Measurements from ENCODE around the gene ZDHHC6.

ZDHHC6 gene

GRCh38 chr10:112461029-112461887 lies 14.5 kb upstream of the ZDHHC6 start:
- H3K27ac Mint-ChIP-seq: no peak overlapping the region
- DNase-seq: no peak
- no peaks in the 10 kb centered on the region for H3K27me3 Mint-ChIP-seq
- H3K4me3 Mint-ChIP-seq: no peak overlapping the region
- H3K4me1 Mint-ChIP-seq: peaks cover 0 to 6% of the 10 kb centered on the region in 2 donors
- no peak for ATAC-seq (replicated peaks)
- H3K9me3 Mint-ChIP-seq: no peaks in the 10 kb centered on the region
- peaks cover 14 to 25% of the 10 kb centered on the region in 2 donors for H3K36me3 Mint-ChIP-seq

- no peak for DNase-seq
- peaks cover 4 to 11% of the 10 kb centered on the region in 2 donors for H3K4me1 Mint-ChIP-seq
- no peaks in the 10 kb centered on the region for H3K27me3 Mint-ChIP-seq
- no peaks in the 10 kb centered on the region for H3K9me3 Mint-ChIP-seq
- H3K4me3 Mint-ChIP-seq: no peak overlapping the region
- no peak for ATAC-seq (replicated peaks)
- no peak overlapping the region for H3K27ac Mint-ChIP-seq
- peaks cover 12 to 21% of the 10 kb centered on the region in 2 donors for H3K36me3 Mint-ChIP-seq
These were observed 13.7 kb upstream of the ZDHHC6 start for GRCh38 chr10:112460366-112460765.

DNA sequence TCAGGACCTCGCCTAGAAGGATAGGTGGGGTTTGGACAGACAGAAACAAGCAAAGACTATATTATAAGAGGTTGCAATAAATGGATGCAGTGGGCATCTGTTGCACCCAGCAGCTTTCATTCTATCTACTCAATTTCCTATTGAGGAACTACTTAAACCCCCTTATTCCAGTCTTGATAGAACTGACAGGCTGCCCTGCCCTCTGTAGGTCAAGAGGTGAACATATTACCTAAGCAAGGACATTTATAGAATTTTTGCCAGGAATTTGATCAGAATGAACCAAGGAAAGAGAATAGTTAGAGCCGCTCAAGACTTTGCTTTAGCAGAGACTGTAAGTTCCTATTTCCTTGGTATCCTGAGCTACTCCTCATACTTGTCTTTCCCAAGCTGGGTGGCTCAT lies 9.8 kb upstream of the ZDHHC6 start:
- DNase-seq (no peak), ATAC-seq (replicated peaks) (peak in 1 of 2 donors; percentile 27)
- Mint-ChIP-seq H3K27me3 (no peaks in the 10 kb centered on the region), H3K4me1 (peaks cover 5 to 6% of the 10 kb centered on the region in 2 donors), H3K4me3 (no peak overlapping the region), H3K9me3 (no peaks in the 10 kb centered on the region), H3K27ac (no peak overlapping the region), H3K36me3 (peaks cover 0 to 8% of the 10 kb centered on the region in 2 donors)

DNA sequence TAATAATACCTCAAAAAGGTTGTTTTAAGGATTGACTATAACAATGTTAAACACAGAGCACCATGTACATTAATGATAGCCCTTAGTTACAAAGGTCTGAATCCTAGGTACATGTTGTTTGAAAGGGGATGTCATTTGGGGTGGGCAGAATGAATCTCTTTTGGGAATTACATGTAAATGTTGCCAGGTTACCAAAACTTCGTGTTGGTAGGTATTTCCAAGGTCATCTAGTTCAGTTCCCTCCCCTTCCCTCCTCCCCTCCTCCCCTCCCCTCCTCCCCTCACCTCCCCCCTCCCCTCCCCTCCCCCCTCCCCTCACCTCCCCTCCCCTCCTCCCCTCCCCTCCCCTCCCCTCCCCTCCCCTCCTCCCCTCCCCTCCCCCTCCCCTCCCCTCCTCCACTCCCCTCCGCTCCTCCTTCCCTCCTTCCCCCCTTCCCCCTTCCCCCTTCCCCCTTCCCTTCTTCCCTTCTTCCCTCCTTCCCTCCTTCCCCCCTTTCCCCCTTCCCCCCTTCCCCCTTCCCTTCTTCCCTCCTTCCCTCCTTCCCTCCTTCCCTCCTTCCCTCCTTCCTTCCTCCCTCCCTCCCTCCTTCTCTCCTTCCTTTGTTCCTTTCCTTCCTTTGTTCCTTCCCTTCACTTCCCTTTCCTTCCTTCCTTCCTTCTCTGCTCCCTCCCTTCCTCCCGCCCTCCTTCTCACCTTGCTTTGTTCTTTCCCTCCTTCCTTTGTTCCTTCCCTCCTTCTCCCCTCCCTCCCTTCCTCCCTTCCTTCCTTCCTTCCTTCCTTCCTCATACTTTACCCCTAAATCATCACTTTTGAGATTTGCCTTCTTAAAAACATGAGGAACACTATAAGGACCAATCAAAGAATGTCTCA lies 8.4 kb upstream of the ZDHHC6 start:
- Mint-ChIP-seq H3K4me1 (peaks cover 9 to 10% of the 10 kb centered on the region in 2 donors), H3K9me3 (no peaks in the 10 kb centered on the region), H3K27ac (peak overlapping the region; percentile 74), H3K36me3 (peaks cover 2 to 10% of the 10 kb centered on the region in 2 donors), H3K27me3 (no peaks in the 10 kb centered on the region), H3K4me3 (no peak overlapping the region)
- DNase-seq (no peak), ATAC-seq (replicated peaks) (no peak)

DNA sequence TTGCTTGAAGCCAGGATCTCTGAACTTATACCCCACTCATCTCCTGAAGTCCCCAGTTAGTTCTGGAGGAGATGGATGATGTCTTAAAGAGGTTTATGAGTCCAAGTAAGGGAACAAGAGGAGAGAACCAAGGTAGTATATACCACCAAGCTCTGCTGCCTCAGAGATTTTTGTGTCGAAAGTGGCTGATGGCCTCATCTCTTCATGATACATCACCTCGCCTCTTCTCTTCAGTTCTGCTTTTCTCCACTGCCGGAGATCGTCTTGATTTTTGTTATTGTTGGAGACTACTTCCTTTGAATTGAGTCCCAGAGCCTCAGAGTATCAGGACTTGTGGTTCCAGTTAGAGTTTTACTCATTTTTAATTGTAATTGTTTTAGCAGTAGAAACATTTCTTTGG lies 2.2 kb upstream of the ZDHHC6 start:
- Mint-ChIP-seq H3K4me3 (peak overlapping the region in 1 of 2 donors; percentile 64), H3K9me3 (no peaks in the 10 kb centered on the region), H3K36me3 (peaks cover 11 to 28% of the 10 kb centered on the region in 2 donors), H3K27ac (no peak overlapping the region), H3K4me1 (peaks cover 20 to 33% of the 10 kb centered on the region in 2 donors), H3K27me3 (no peaks in the 10 kb centered on the region)
- DNase-seq (no peak), ATAC-seq (replicated peaks) (no peak)

DNA sequence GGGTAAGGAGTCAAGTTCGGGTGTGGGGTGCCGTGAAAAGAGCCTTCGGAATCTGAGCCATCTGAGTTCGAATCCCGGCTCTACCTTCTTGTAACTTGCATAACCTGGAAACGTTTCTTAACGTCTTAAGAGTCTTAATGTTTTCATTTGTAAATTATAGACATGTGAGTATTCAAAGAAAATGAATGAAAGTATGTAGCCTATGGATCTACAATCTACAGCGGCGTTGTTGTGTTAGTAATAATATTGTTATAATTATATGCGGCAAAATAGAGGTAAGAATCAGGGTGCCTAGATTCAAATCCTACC lies 860 bp upstream of the ZDHHC6 start:
- Mint-ChIP-seq H3K27me3 (no peaks in the 10 kb centered on the region), H3K27ac (peak overlapping the region; percentile 90), H3K4me3 (peak overlapping the region; percentile 86 to 91), H3K9me3 (no peaks in the 10 kb centered on the region), H3K36me3 (peaks cover 14 to 27% of the 10 kb centered on the region in 2 donors), H3K4me1 (peaks cover 19 to 38% of the 10 kb centered on the region in 2 donors)
- ATAC-seq (replicated peaks): no peak
- DNase-seq: no peak

GRCh38 chr10:112446055-112446854 lies 459 bp downstream of the ZDHHC6 start:
- DNase-seq: no peak
- peaks cover 18 to 35% of the 10 kb centered on the region in 2 donors for H3K36me3 Mint-ChIP-seq
- H3K4me1 Mint-ChIP-seq: peaks cover 20 to 35% of the 10 kb centered on the region in 2 donors
- no peak for ATAC-seq (replicated peaks)
- H3K27ac Mint-ChIP-seq: peak overlapping the region; percentile 90
- H3K9me3 Mint-ChIP-seq: no peaks in the 10 kb centered on the region
- H3K4me3 Mint-ChIP-seq: peak overlapping the region; percentile 86 to 91
- H3K27me3 Mint-ChIP-seq: no peaks in the 10 kb centered on the region

DNA sequence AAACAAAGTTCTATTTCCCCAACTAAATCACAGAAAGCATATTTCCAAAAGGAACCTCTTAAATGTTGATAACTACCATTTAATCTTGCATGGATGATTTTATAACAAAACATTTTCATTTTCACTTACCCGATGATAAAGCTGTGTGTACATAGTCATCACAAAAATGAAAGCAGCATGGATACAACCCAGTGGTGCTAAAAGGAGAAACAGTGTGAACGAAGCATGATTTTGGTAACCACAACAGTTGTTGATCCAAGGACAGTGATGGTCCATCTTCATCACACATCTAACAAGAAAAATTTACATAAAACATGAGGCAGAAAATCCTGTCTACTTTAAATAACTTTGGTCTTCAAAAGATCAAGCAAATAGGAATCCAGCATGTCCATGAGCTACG lies 4.7 kb downstream of the ZDHHC6 start:
- DNase-seq: no peak
- no peak for ATAC-seq (replicated peaks)
- no peak overlapping the region for H3K27ac Mint-ChIP-seq
- H3K9me3 Mint-ChIP-seq: no peaks in the 10 kb centered on the region
- peaks cover 15 to 22% of the 10 kb centered on the region in 2 donors for H3K4me1 Mint-ChIP-seq
- no peaks in the 10 kb centered on the region for H3K27me3 Mint-ChIP-seq
- H3K4me3 Mint-ChIP-seq: no peak overlapping the region
- peaks cover 19 to 33% of the 10 kb centered on the region in 2 donors for H3K36me3 Mint-ChIP-seq

GRCh38 chr10:112441520-112441919 lies 5.2 kb downstream of the ZDHHC6 start:
- Mint-ChIP-seq H3K4me1 (peaks cover 15 to 22% of the 10 kb centered on the region in 2 donors), H3K27ac (no peak overlapping the region)

DNA sequence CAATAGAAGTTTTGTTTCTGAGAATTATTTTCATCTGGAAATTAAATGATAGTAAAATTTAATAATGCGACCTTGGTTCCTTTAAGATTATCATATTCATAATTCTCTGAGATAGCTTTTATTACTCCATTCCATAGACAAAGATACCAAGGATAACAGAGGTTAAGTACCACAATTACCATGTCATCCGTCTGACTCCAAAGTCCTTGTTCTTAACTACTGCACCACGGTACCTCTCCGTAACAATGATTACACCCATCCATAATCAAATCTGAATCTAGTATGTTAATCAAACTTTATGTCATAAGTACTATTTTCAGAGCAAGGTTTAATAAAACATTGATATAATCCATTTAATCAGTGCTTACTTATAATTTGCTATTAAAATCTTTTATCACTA lies 8.4 kb downstream of the ZDHHC6 start:
- Mint-ChIP-seq H3K36me3 (peaks cover 17 to 34% of the 10 kb centered on the region in 2 donors), H3K27me3 (no peaks in the 10 kb centered on the region)
- DNase-seq: no peak

More at GRCh38 chr10:112441520-112441919, 5.2 kb downstream of the ZDHHC6 start:
- DNase-seq (no peak), ATAC-seq (replicated peaks) (no peak)
- Mint-ChIP-seq H3K27me3 (no peaks in the 10 kb centered on the region), H3K4me3 (no peak overlapping the region), H3K36me3 (peaks cover 19 to 33% of the 10 kb centered on the region in 2 donors), H3K9me3 (no peaks in the 10 kb centered on the region)

GRCh38 chr10:112434988-112435619 lies 11.6 kb downstream of the ZDHHC6 start:
- H3K36me3 Mint-ChIP-seq: peaks cover 16 to 28% of the 10 kb centered on the region in 2 donors
- H3K9me3 Mint-ChIP-seq: no peaks in the 10 kb centered on the region
- no peak overlapping the region for H3K27ac Mint-ChIP-seq
- no peaks in the 10 kb centered on the region for H3K27me3 Mint-ChIP-seq
- DNase-seq: no peak
- H3K4me3 Mint-ChIP-seq: no peak overlapping the region
- H3K4me1 Mint-ChIP-seq: no peaks in the 10 kb centered on the region
- no peak for ATAC-seq (replicated peaks)

More for the DNA sequence above, 8.4 kb downstream of the ZDHHC6 start:
- Mint-ChIP-seq H3K27ac (no peak overlapping the region), H3K4me1 (peaks cover under 1 to 4% of the 10 kb centered on the region in 2 donors), H3K4me3 (no peak overlapping the region), H3K9me3 (no peaks in the 10 kb centered on the region)
- ATAC-seq (replicated peaks): no peak

DNA sequence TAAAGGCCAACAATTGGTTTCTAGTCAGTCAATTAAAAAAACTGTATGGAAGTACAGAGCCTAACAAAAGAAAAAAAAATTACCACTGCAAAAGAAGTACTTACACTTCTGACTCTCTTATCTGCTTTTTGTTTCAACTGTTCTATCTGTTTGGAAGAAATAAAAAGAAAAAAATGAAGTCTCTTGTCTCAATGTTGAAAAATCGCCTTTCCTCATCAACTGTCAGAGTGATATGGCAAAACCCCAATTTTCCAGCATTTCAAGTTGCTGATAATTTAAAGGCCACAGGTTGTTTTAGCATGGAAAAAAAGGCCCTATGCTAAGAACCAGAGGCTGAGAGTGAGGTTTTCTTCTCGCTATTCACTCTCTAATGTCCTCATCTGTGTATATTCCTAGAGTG lies 13.6 kb downstream of the ZDHHC6 start:
- Mint-ChIP-seq H3K27me3 (no peaks in the 10 kb centered on the region), H3K27ac (no peak overlapping the region), H3K4me3 (no peak overlapping the region), H3K9me3 (no peaks in the 10 kb centered on the region), H3K4me1 (peaks cover 0 to 2% of the 10 kb centered on the region in 2 donors), H3K36me3 (peaks cover 23 to 35% of the 10 kb centered on the region in 2 donors)
- no peak for ATAC-seq (replicated peaks)
- no peak for DNase-seq

DNA sequence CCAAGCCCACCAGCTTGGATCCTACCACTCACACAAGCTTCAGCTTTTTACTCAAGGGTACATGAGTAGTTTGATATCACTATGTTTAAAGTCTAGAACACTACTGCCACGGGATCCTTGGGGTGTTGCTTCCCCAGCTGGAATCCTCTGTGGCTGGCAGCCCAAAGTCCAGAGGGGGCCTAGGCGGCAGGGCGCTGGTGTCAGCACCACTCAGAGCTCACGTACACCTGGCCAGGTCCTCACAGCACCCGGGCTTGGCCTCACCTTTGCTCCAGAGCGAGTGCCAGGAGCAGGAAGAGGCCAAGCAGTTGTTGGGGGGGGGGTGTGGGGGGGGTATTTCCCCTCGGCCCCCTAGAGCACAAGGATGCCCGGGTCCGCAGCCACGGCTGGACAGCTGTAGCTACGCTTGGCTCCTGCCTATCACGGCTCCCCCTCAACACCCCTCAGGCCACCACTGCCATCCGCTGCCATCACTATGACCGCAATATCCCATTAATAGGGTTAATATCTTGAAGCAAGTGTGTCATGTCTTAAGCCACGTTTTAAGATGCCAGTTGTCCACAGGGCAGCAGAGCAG lies 17.0 kb downstream of the ZDHHC6 start:
- peaks cover 31 to 43% of the 10 kb centered on the region in 2 donors for H3K36me3 Mint-ChIP-seq

More for the DNA sequence above, 17.0 kb downstream of the ZDHHC6 start:
- ATAC-seq (replicated peaks): no peak
- Mint-ChIP-seq H3K27me3 (no peaks in the 10 kb centered on the region), H3K9me3 (no peaks in the 10 kb centered on the region), H3K4me1 (peaks cover 5 to 6% of the 10 kb centered on the region in 2 donors), H3K27ac (peak overlapping the region; percentile 66), H3K4me3 (no peak overlapping the region)
- no peak for DNase-seq

Data from stimulated activated naive B cell treated with anti-CD40 and anti-IgM and Interleukin-4, amounts not matched to agents 10 μg/mL and 1 μg/mL and 100 μg/mL, for 72 hours (primary cell).